Peyer's patch (tissue), 4 donors: ENCODE data around the gene RNF220. TPM values are rescaled to one million over a fixed set of nuclear protein-coding genes. Genes with fewer than 3 reads are reported as not detected.

Experiments used
- DNase-seq, 3 donors: peaks; one replicate each; pipeline ENCODE4 v3.0.0-alpha.2; 2017 to 2019
- H3K27ac ChIP-seq, 4 donors: fragments of 200-600 bp; sonication (generic); one replicate each; pipeline ENCODE4 v1.5.1; 2016 to 2019
- H3K27me3 ChIP-seq, 2 donors: fragments of 200-600 bp; sonication (generic); one replicate each; pipeline ENCODE4 v1.5.1; 2019
- H3K36me3 ChIP-seq, 3 donors: fragments of 200-600 bp; sonication (generic); one replicate each; pipeline ENCODE4 v1.5.1; 2016 to 2019
- H3K4me1 ChIP-seq, 4 donors: fragments of 200-600 bp; sonication (generic); one replicate each; pipeline ENCODE4 v1.5.1; 2016 to 2019
- H3K4me3 ChIP-seq, 4 donors: fragments of 200-600 bp; sonication (generic); 1 replicate in 3 of 4; 2 replicates in 1 of 4; pipeline ENCODE4 v1.5.1; 2016 to 2019; ENCODE audit warnings: mild to moderate bottlenecking in 1 of 4
- H3K9me3 ChIP-seq, 4 donors: fragments of 200-600 bp; sonication (generic); one replicate each; pipeline ENCODE4 v1.5.1; 2016 to 2019; ENCODE audit warnings: mild to moderate bottlenecking in 1 of 4
- CTCF ChIP-seq, 6 experiments: fragments of 450-650 bp in 4 of 6; fragments of 200-600 bp in 2 of 6; sonication (generic) in 1 of 6; IDR thresholded peaks; one replicate each; pipeline ENCODE4 v1.5.1; 2017 to 2019; ENCODE audit warnings: antibody characterized with exemption in 6 of 6, mild to moderate bottlenecking in 3 of 6, moderate library complexity in 1 of 6
- POLR2A ChIP-seq, 2 donors: fragments of 450-650 bp; IDR thresholded peaks; one replicate each; pipeline ENCODE4 v1.5.1; 2017; ENCODE audit warnings: antibody characterized with exemption in 2 of 2, mild to moderate bottlenecking in 2 of 2, moderate library complexity in 2 of 2
- total RNA-seq, 4 donors: library from RNA; depleted of rRNA; stranded (reverse); fragments of >200 nt; gene quantifications; one replicate each; pipeline ENCODE4 v1.1.0, GENCODE V29; 2016

Gene RNF220
- total RNA-seq, 4 donors from 2014 or later, result 107 to 152 (median 114) TPM

GRCh38 chr1:44689447-44689765 is 284.4 kb downstream of the RNF220 start:
- no peak overlapping the region for H3K27ac ChIP-seq
- no peaks in the 10 kb centered on the region for H3K9me3 ChIP-seq
- no peaks in the 10 kb centered on the region for H3K27me3 ChIP-seq
- no peak overlapping the region for H3K4me3 ChIP-seq
- no peak for DNase-seq
- no peaks in the 10 kb centered on the region for H3K4me1 ChIP-seq
- TF ChIP-seq CTCF (IDR thresholded peaks at IDR 0.05) (no peak), POLR2A (IDR thresholded peaks at IDR 0.05) (no peak)
- H3K36me3 ChIP-seq, result no peaks in the 10 kb centered on the region

- Histone ChIP-seq H3K4me1 (peaks cover 0 to 10% (median 5%) of the 10 kb centered on the region in 4 donors), H3K36me3 (no peaks in the 10 kb centered on the region), H3K27ac (no peak overlapping the region), H3K4me3 (no peak overlapping the region), H3K9me3 (no peaks in the 10 kb centered on the region), H3K27me3 (no peaks in the 10 kb centered on the region)
- TF ChIP-seq POLR2A (IDR thresholded peaks at IDR 0.05) (no peak), CTCF (IDR thresholded peaks at IDR 0.05) (no peak)
- no peak for DNase-seq
Measured at GRCh38 chr1:44693159-44693558, 288.1 kb downstream of the RNF220 start.

GRCh38 chr1:44693900-44694299 is 288.8 kb downstream of the RNF220 start:
- Histone ChIP-seq H3K27ac (no peak overlapping the region), H3K9me3 (no peaks in the 10 kb centered on the region), H3K36me3 (no peaks in the 10 kb centered on the region), H3K4me3 (no peak overlapping the region), H3K27me3 (no peaks in the 10 kb centered on the region), H3K4me1 (peaks cover 0 to 10% (median 5%) of the 10 kb centered on the region in 4 donors)
- TF ChIP-seq POLR2A (IDR thresholded peaks at IDR 0.05) (no peak), CTCF (IDR thresholded peaks at IDR 0.05) (no peak)
- no peak for DNase-seq

- Histone ChIP-seq H3K4me3 (no peak overlapping the region), H3K36me3 (no peaks in the 10 kb centered on the region), H3K4me1 (peaks cover 0 to 10% (median 5%) of the 10 kb centered on the region in 4 donors), H3K9me3 (no peaks in the 10 kb centered on the region), H3K27me3 (no peaks in the 10 kb centered on the region), H3K27ac (peak overlapping the region in 1 of 4 donors; percentile 50)
- DNase-seq, result peak in 2 of 3 donors; percentile 79 to 81
- TF ChIP-seq POLR2A (IDR thresholded peaks at IDR 0.05) (no peak), CTCF (IDR thresholded peaks at IDR 0.05) (no peak)
Measured at GRCh38 chr1:44694863-44695478, 289.9 kb downstream of the RNF220 start.

- Histone ChIP-seq H3K4me1 (peaks cover 0 to 10% (median 5%) of the 10 kb centered on the region in 4 donors), H3K9me3 (no peaks in the 10 kb centered on the region), H3K36me3 (no peaks in the 10 kb centered on the region), H3K27me3 (no peaks in the 10 kb centered on the region), H3K4me3 (no peak overlapping the region), H3K27ac (no peak overlapping the region)
- TF ChIP-seq POLR2A (IDR thresholded peaks at IDR 0.05) (no peak), CTCF (IDR thresholded peaks at IDR 0.05) (no peak)
- no peak for DNase-seq
Measured at GRCh38 chr1:44695671-44696070, 290.6 kb downstream of the RNF220 start.

GRCh38 chr1:44696101-44696500 is 291.0 kb downstream of the RNF220 start:
- Histone ChIP-seq H3K36me3 (no peaks in the 10 kb centered on the region), H3K4me1 (peaks cover 0 to 10% (median 5%) of the 10 kb centered on the region in 4 donors), H3K9me3 (no peaks in the 10 kb centered on the region), H3K4me3 (no peak overlapping the region), H3K27ac (no peak overlapping the region), H3K27me3 (no peaks in the 10 kb centered on the region)
- no peak for TF ChIP-seq CTCF (IDR thresholded peaks at IDR 0.05)
- no peak for DNase-seq
